ENCODE measurements around the gene CEP162.
"Not testable (repeated sequence)": the region's sequence is repeated elsewhere in the genome, so short reads cannot be mapped to it uniquely, and the experiment has no call there.

CEP162 gene

GRCh38 chr6:84151669-84152068 lies 75.8 kb downstream of the CEP162 start:
- DNase-seq (ENCODE audit: low read depth), result no peak

GRCh38 chr6:84150705-84151104 lies 76.7 kb downstream of the CEP162 start:
- no peak for DNase-seq (ENCODE audit: low read depth)

- no peak for DNase-seq (ENCODE audit: low read depth)
Observed at GRCh38 chr6:84141521-84141920, 85.9 kb downstream of the CEP162 start.

GRCh38 chr6:84139311-84139710 lies 88.1 kb downstream of the CEP162 start:
- no peak for DNase-seq (ENCODE audit: low read depth)

- no peak for DNase-seq (ENCODE audit: low read depth)
Observed at GRCh38 chr6:84137989-84138575, 89.4 kb downstream of the CEP162 start.

- no peak for DNase-seq (ENCODE audit: low read depth)
Observed at GRCh38 chr6:84137051-84137375, 90.4 kb downstream of the CEP162 start.

- DNase-seq (ENCODE audit: low read depth), result no peak
Observed at GRCh38 chr6:84136364-84137050, 90.9 kb downstream of the CEP162 start.

- DNase-seq (ENCODE audit: low read depth), result no peak
Observed at GRCh38 chr6:84135291-84135690, 92.2 kb downstream of the CEP162 start.

- DNase-seq (ENCODE audit: low read depth), result not testable (repeated sequence)
Observed at GRCh38 chr6:84133385-84133784, 94.1 kb downstream of the CEP162 start.

GRCh38 chr6:84129588-84129987 lies 97.9 kb downstream of the CEP162 start:
- DNase-seq (ENCODE audit: low read depth), result not testable (repeated sequence)

GRCh38 chr6:84123186-84123585 lies 104.3 kb downstream of the CEP162 start:
- DNase-seq (ENCODE audit: low read depth), result no peak

- DNase-seq (ENCODE audit: low read depth), result no peak
Observed at GRCh38 chr6:84119277-84119676, 108.2 kb downstream of the CEP162 start.

GRCh38 chr6:84118191-84118590 lies 109.3 kb downstream of the CEP162 start:
- no peak for DNase-seq (ENCODE audit: low read depth)

GRCh38 chr6:84114933-84115594 lies 112.4 kb downstream of the CEP162 start:
- not testable (repeated sequence) for DNase-seq (ENCODE audit: low read depth)

GRCh38 chr6:84111351-84111750 lies 116.1 kb downstream of the CEP162 start:
- not testable (repeated sequence) for DNase-seq (ENCODE audit: low read depth)

GRCh38 chr6:84107495-84107894 lies 119.9 kb downstream of the CEP162 start:
- DNase-seq (ENCODE audit: low read depth), result no peak

GRCh38 chr6:84105215-84105924 lies 122.1 kb downstream of the CEP162 start:
- DNase-seq (ENCODE audit: low read depth), result not testable (repeated sequence)

GRCh38 chr6:84103029-84103428 lies 124.4 kb downstream of the CEP162 start:
- no peak for DNase-seq (ENCODE audit: low read depth)

GRCh38 chr6:84095156-84095555 lies 132.3 kb downstream of the CEP162 start:
- DNase-seq (ENCODE audit: low read depth), result no peak

- no peak for DNase-seq (ENCODE audit: low read depth)
Observed at GRCh38 chr6:84093441-84094435, 133.7 kb downstream of the CEP162 start.

GRCh38 chr6:84089552-84089951 lies 137.9 kb downstream of the CEP162 start:
- DNase-seq (ENCODE audit: low read depth), result no peak

- DNase-seq (ENCODE audit: low read depth), result no peak
Observed at GRCh38 chr6:84089081-84089480, 138.4 kb downstream of the CEP162 start.
